Memory B cell (primary cell): Measurements from ENCODE around the gene SLC45A1.
"Not testable (repeated sequence)": the region's sequence is repeated elsewhere in the genome, so short reads cannot be mapped to it uniquely, and the experiment has no call there.

Experiments
- ATAC-seq: fragments of 150-1000 bp; cut with Tn5 transposase; 2 replicates; pipeline ENCODE4 v1.10.0; 2021; ENCODE audit warnings: low read depth, mild to moderate bottlenecking, moderate library complexity
- DNase-seq, 2 donors: peaks; one replicate each; pipeline ENCODE4 v3.0.0; 2022; ENCODE audit warnings: low spot score in 2 of 2
- H3K27ac Mint-ChIP-seq: one replicate; pipeline ENCODE4 v1.8.0; 2022; ENCODE audit warnings: mild to moderate bottlenecking, moderate library complexity, mixed read lengths
- H3K27me3 Mint-ChIP-seq: one replicate; pipeline ENCODE4 v1.8.0; 2022; ENCODE audit warnings: mixed read lengths
- H3K36me3 Mint-ChIP-seq: one replicate; pipeline ENCODE4 v1.8.0; 2022; ENCODE audit warnings: mild to moderate bottlenecking, mixed read lengths
- H3K4me1 Mint-ChIP-seq: one replicate; pipeline ENCODE4 v1.8.0; 2022; ENCODE audit warnings: mixed read lengths
- H3K4me3 Mint-ChIP-seq: one replicate; pipeline ENCODE4 v1.8.0; 2022; ENCODE audit warnings: mild to moderate bottlenecking, moderate library complexity, mixed read lengths
- H3K9me3 Mint-ChIP-seq: one replicate; pipeline ENCODE4 v1.8.0; 2022; ENCODE audit warnings: mixed read lengths

The SLC45A1 gene

DNA sequence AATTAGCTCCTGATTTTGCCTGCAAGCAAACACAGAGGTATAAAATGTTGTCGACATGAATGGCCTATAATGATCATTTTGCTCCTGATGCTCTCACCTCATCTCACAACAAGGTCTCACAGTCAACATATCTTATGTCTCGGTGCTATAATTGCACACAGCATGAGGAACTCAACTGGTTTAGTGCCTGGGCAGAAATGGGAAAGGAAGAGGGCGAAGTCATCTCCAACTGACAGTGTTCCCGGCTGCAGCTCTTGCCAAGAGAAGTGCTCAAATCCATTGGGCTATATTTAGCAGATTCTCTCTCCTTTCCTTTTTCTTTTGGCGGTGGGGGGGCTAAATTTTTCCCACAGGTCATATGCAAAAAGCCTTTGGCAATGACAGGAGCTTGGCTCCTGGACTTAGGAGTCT lies 53.0 kb downstream of the SLC45A1 start:
- Mint-ChIP-seq H3K4me1 (peaks cover 32% of the 10 kb centered on the region), H3K4me3 (no peak overlapping the region), H3K36me3 (peaks cover 13% of the 10 kb centered on the region), H3K27ac (peak overlapping the region; percentile 74), H3K27me3 (no peaks in the 10 kb centered on the region), H3K9me3 (no peaks in the 10 kb centered on the region)
- ATAC-seq: no peak
- no peak for DNase-seq

DNA sequence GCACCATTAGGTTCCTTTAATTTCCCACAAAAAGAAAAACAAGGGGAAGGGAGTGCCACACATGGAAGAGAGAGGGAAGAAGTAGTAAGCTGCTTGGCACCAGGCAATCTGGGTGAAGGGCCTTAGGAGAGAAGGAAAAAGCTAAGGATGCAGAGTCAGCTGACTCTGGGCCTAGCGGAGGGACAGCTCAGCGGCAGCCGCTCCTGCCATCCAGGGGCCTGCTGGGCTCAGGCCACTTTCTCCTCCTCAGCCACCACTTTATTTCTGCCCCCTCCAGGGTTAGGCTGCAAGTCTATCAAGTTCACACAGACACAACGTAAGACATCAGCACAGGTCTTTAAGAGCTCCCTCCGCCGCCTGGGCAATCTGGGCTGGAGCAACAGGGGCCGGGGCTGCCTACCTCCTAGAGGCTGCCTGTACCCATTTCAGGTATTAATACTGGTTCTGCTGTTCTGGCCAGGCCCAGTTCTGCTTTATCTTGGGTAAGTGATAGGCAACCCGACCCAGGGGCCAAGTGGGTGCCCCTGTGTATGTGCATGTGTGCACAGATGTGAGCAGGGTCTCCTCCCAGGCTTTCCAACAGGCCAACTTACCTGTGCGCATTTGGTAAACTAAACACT lies 53.6 kb downstream of the SLC45A1 start:
- ATAC-seq: no peak
- Mint-ChIP-seq H3K9me3 (no peaks in the 10 kb centered on the region), H3K36me3 (peaks cover 18% of the 10 kb centered on the region), H3K4me1 (peaks cover 35% of the 10 kb centered on the region), H3K27me3 (no peaks in the 10 kb centered on the region), H3K4me3 (no peak overlapping the region), H3K27ac (no peak overlapping the region)
- DNase-seq: no peak

GRCh38 chr1:8373125-8373524 lies 55.2 kb downstream of the SLC45A1 start:
- DNase-seq: no peak
- peak overlapping the region; percentile 35 for H3K27ac Mint-ChIP-seq
- no peaks in the 10 kb centered on the region for H3K9me3 Mint-ChIP-seq
- H3K27me3 Mint-ChIP-seq: no peaks in the 10 kb centered on the region
- H3K4me3 Mint-ChIP-seq: no peak overlapping the region
- ATAC-seq: no peak
- peaks cover 22% of the 10 kb centered on the region for H3K36me3 Mint-ChIP-seq
- peaks cover 29% of the 10 kb centered on the region for H3K4me1 Mint-ChIP-seq

- Mint-ChIP-seq H3K27ac (peak overlapping the region; percentile 35), H3K4me1 (peaks cover 35% of the 10 kb centered on the region), H3K9me3 (no peaks in the 10 kb centered on the region), H3K4me3 (no peak overlapping the region), H3K27me3 (no peaks in the 10 kb centered on the region), H3K36me3 (peaks cover 22% of the 10 kb centered on the region)
- DNase-seq (no peak), ATAC-seq (no peak)
Measured at GRCh38 chr1:8373581-8374241, 55.8 kb downstream of the SLC45A1 start.

DNA sequence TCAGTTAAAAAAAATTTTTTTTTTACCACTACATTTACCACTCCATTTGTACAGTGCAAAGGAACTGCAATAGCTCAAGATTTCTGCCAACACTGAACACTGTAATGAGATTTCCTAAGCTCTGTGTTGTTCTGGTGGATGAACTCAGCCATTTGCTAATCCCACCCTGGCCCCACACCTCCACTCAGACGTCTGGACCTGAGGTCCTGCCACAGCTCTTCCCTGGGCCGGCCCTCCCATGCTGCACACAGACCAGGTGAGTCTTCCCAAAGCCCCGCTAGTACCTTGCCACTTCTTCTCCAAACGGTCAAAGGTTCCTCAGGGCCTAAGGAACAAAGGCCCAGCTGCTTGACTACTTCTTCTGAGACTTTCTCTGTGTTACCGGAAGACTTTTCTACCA lies 56.4 kb downstream of the SLC45A1 start:
- Mint-ChIP-seq H3K36me3 (peaks cover 22% of the 10 kb centered on the region), H3K27ac (peak overlapping the region; percentile 28), H3K9me3 (no peaks in the 10 kb centered on the region), H3K4me3 (no peak overlapping the region), H3K27me3 (no peaks in the 10 kb centered on the region), H3K4me1 (peaks cover 38% of the 10 kb centered on the region)
- ATAC-seq (no peak), DNase-seq (no peak)

DNA sequence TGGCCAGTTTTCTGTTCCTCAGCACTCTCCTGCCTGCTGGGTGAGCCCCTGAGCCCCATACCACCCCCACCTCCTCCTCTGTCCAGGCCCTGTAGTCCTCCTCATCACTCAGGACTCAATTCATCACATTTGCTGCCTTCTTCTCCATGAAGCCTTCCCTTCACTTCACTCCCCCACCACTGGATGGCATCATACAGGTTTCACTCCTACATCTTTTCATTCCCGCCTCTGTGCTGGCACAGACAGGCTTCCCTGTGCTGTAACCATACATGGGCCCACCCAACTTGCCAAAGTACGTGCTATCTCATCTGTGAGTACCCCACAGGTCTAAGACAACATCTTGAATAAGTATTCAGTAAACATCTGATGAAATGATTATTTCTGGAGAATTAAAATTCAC lies 56.9 kb downstream of the SLC45A1 start:
- peaks cover 22% of the 10 kb centered on the region for H3K36me3 Mint-ChIP-seq
- H3K27ac Mint-ChIP-seq: peak overlapping the region; percentile 28
- H3K27me3 Mint-ChIP-seq: no peaks in the 10 kb centered on the region
- H3K4me3 Mint-ChIP-seq: no peak overlapping the region
- no peaks in the 10 kb centered on the region for H3K9me3 Mint-ChIP-seq
- no peak for DNase-seq
- no peak for ATAC-seq
- peaks cover 38% of the 10 kb centered on the region for H3K4me1 Mint-ChIP-seq

DNA sequence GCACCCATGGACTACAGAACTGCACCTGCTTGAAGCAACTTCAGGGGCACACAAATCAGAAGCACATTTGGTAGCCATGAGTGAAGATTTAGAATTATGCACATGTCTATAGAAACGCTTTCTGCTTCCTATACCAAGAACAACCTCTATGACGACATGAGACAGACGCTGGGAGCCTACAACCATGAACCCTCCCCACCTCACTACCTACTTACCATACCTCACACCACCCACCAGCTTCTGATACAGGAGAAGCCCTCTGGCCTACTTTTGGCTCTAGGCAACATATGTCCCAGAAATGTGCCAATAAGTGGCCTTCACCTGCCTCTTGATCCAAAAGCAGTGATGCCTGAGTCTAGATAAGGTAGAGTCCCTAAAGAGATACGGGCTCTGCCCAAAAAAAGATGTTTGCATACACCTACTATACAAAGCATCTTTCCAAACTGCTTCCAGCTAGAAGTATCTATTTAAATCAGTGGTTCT lies 58.5 kb downstream of the SLC45A1 start:
- peak overlapping the region; percentile 75 for H3K27ac Mint-ChIP-seq
- peaks cover 32% of the 10 kb centered on the region for H3K4me1 Mint-ChIP-seq
- no peak overlapping the region for H3K4me3 Mint-ChIP-seq
- no peaks in the 10 kb centered on the region for H3K9me3 Mint-ChIP-seq
- DNase-seq (no peak), ATAC-seq (no peak)
- H3K36me3 Mint-ChIP-seq: peaks cover 19% of the 10 kb centered on the region
- H3K27me3 Mint-ChIP-seq: no peaks in the 10 kb centered on the region

DNA sequence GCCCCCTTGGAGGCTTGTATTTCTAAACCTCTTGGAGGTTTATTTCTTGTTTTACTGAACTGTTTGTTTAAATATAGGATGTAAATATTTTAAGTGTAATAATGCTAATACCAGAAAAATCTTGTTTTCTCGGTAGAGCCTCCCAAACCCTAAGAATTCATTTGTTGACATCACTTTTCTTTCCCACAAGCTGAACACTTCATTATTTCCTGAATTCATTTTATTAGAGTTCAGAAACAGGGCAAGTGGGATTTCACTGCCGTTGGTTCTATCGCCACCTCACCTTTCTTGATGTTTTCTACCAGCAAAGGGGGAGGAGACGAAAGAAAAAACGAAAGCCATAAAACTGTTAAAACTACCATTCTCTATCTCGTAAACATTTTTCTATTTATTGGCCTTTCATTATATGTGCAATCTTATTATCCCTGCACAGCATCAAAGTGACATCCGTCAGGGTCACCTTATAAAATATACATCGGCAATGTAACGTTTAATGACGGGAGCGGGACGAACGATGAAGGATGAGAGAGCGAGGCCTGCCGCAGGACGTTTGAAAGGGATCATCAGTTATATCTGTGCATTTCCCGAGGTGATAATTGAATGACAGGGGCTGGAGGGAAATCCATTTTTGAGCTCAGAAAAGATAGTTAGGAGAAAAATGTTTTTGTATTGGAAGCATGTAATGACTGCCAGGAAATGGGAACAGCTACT lies 59.5 kb downstream of the SLC45A1 start:
- Mint-ChIP-seq H3K36me3 (peaks cover 19% of the 10 kb centered on the region), H3K27me3 (no peaks in the 10 kb centered on the region), H3K4me3 (no peak overlapping the region), H3K27ac (peak overlapping the region; percentile 14), H3K4me1 (peaks cover 32% of the 10 kb centered on the region), H3K9me3 (no peaks in the 10 kb centered on the region)
- no peak for ATAC-seq
- no peak for DNase-seq

GRCh38 chr1:8378178-8378577 lies 60.3 kb downstream of the SLC45A1 start:
- Mint-ChIP-seq H3K4me1 (peaks cover 36% of the 10 kb centered on the region), H3K36me3 (peaks cover 21% of the 10 kb centered on the region), H3K27ac (peak overlapping the region; percentile 77), H3K27me3 (no peaks in the 10 kb centered on the region), H3K9me3 (no peaks in the 10 kb centered on the region), H3K4me3 (no peak overlapping the region)
- ATAC-seq (no peak), DNase-seq (no peak)

- Mint-ChIP-seq H3K27ac (peak overlapping the region; percentile 77), H3K4me3 (no peak overlapping the region), H3K27me3 (no peaks in the 10 kb centered on the region), H3K9me3 (no peaks in the 10 kb centered on the region), H3K4me1 (peaks cover 40% of the 10 kb centered on the region), H3K36me3 (peaks cover 22% of the 10 kb centered on the region)
- DNase-seq (no peak), ATAC-seq (no peak)
Measured at GRCh38 chr1:8378981-8379470, 61.1 kb downstream of the SLC45A1 start.

- no peak overlapping the region for H3K4me3 Mint-ChIP-seq
- no peaks in the 10 kb centered on the region for H3K9me3 Mint-ChIP-seq
- ATAC-seq: no peak
- H3K27ac Mint-ChIP-seq: no peak overlapping the region
- DNase-seq: no peak
- peaks cover 43% of the 10 kb centered on the region for H3K4me1 Mint-ChIP-seq
- peaks cover 21% of the 10 kb centered on the region for H3K36me3 Mint-ChIP-seq
- no peaks in the 10 kb centered on the region for H3K27me3 Mint-ChIP-seq
Measured at GRCh38 chr1:8379513-8380186, 61.7 kb downstream of the SLC45A1 start.

GRCh38 chr1:8380310-8380709 lies 62.4 kb downstream of the SLC45A1 start:
- not testable (repeated sequence) for H3K9me3 Mint-ChIP-seq, H3K27me3 Mint-ChIP-seq, H3K27ac Mint-ChIP-seq, H3K4me3 Mint-ChIP-seq, DNase-seq, ATAC-seq
- H3K36me3 Mint-ChIP-seq: peaks cover 20% of the 10 kb centered on the region
- peaks cover 44% of the 10 kb centered on the region for H3K4me1 Mint-ChIP-seq

DNA sequence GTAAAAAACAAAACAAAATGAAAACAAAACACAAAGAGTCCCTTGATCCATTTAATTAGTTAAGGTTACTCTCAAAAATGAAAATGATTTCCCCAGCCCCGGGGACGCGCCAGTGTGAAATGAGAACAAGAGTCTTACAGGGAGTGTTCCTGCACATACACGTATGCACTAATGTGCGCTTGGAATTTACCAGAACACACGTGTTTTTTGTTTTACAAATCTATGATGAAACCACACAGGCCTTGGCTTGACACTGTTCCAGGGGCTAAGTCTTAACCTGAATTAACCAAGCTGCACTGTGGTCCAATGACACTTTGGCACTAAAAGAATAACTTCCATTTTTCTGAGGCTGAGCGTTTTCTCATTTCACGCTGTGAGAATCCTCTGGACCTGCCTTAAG lies 63.7 kb downstream of the SLC45A1 start:
- Mint-ChIP-seq H3K4me1 (peaks cover 44% of the 10 kb centered on the region), H3K36me3 (peaks cover 15% of the 10 kb centered on the region), H3K4me3 (no peak overlapping the region), H3K27me3 (no peaks in the 10 kb centered on the region), H3K27ac (peak overlapping the region; percentile 47), H3K9me3 (no peaks in the 10 kb centered on the region)
- DNase-seq (no peak), ATAC-seq (no peak)

DNA sequence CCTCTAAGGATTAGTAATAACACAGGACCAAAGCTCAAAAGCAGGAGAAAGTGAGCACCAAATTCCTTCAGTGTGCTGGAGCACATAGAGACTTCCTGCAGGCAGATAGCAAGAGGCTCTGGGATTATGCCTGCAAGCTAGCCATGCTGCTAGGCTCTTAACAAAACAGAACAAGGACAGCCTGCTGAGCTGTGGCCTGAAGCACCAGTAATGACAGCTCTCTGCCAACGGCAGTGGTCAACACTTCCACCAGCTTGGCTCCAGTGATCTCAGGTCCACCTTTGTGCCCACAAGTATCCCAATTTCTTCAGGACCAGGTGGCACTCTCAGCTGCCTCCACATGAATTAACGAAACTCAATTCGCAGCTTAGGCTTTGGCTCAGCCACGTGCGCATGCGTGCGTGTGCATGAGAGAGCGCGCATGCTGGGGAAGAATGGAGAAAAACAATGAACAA lies 64.2 kb downstream of the SLC45A1 start:
- Mint-ChIP-seq H3K27me3 (no peaks in the 10 kb centered on the region), H3K36me3 (peaks cover 16% of the 10 kb centered on the region), H3K4me3 (no peak overlapping the region), H3K9me3 (no peaks in the 10 kb centered on the region), H3K27ac (peak overlapping the region; percentile 47), H3K4me1 (peaks cover 48% of the 10 kb centered on the region)
- no peak for DNase-seq
- no peak for ATAC-seq
